Measurements from ENCODE around the gene FCHO1.

- TF ChIP-seq ELF4 (IDR thresholded peaks at IDR 0.05), result no peak
- no peak for TF ChIP-seq TARDBP (IDR thresholded peaks at IDR 0.05)
- no peak for TF ChIP-seq NFRKB (IDR thresholded peaks at IDR 0.05)
- TF ChIP-seq CTBP1 (IDR thresholded peaks at IDR 0.05; ENCODE audit: borderline replicate concordance), result no peak
Measured at GRCh38 chr19:17787274-17787913, 36.1 kb downstream of the FCHO1 start.

Measured in HEK293T (cell line).